HepG2 (cell line): ENCODE measurements around the gene ATP5MG. TPM values are rescaled to one million over a fixed set of nuclear protein-coding genes. Genes with fewer than 3 reads are reported as not detected.

Experiments
- ATAC-seq: fragments of 200-7000 bp; cut with Tn5 transposase; 3 replicates; pipeline ENCODE4 v1.9.1; 2020; ENCODE audit warnings: mild to moderate bottlenecking, moderate library complexity
- BruUV-seq: library from RNA; stranded (reverse); fragments of 400-500 nt; replicated peaks from 2 replicates; lab custom pipeline; 2021; lab: Mats Ljungman, UMichigan
- CTCF ChIA-PET: fragments of 300-600 bp; formaldehyde crosslinking; extraction: SDS; loops from one replicate; lab custom pipeline; 2021; ENCODE audit warnings: low total read pairs, inconsistent platforms, low intra/inter-chr PET ratio; lab: Yijun Ruan, JAX
- POLR2A ChIA-PET: fragments of 350-600 bp; sonication (Branson Sonifier 250); formaldehyde crosslinking; loops from one replicate; lab custom pipeline; 2020; ENCODE audit warnings: antibody characterized with exemption, inconsistent platforms; lab: Yijun Ruan, JAX
- DNase-seq: peaks from one replicate; pipeline ENCODE4 v3.0.0-alpha.2; 2015; ENCODE audit warnings: low spot score
- FAIRE-seq: peaks from 3 replicates; lab custom pipeline; 2011; peaks lifted over from hg19 to GRCh38; lab: Jason Lieb, UNC
- H2AFZ ChIP-seq: one replicate; pipeline ENCODE4 v1.6.1; 2011; ENCODE audit warnings: low read length, inconsistent platforms
- H3K27ac ChIP-seq: fragments of 300-600 bp; 3 replicates; pipeline ENCODE4 v1.8.0; 2011; ENCODE audit warnings: mixed run types, mild to moderate bottlenecking, mixed read lengths, low read length, inconsistent platforms; ENCODE audit not compliant: insufficient read depth; ENCODE audit errors: extremely low read length
- H3K27me3 ChIP-seq, 2 experiments: fragments of 200-600 bp in 1 of 2; 2 replicates in 1 of 2; 3 replicates in 1 of 2; pipeline versions ENCODE4 v1.6.0 to v1.8.0; 2011; ENCODE audit warnings: low read length in 2 of 2, mild to moderate bottlenecking in 2 of 2, moderate library complexity in 2 of 2, inconsistent platforms in 1 of 2; ENCODE audit not compliant: insufficient read depth in 2 of 2, control insufficient read depth in 1 of 2
- H3K36me3 ChIP-seq, 2 experiments: fragments of 200-600 bp in 1 of 2; replicated peaks in 1 of 2; 2 replicates in 1 of 2; 3 replicates in 1 of 2; pipeline versions ENCODE4 v1.5.1 to v1.8.0; 2011; ENCODE audit warnings: low read length in 2 of 2, inconsistent platforms in 1 of 2; ENCODE audit not compliant: insufficient read depth in 2 of 2, control insufficient read depth in 1 of 2
- H3K4me1 ChIP-seq: 2 replicates; pipeline ENCODE4 v1.5.1; 2012; ENCODE audit warnings: low read length, inconsistent platforms; ENCODE audit not compliant: insufficient read depth
- H3K4me2 ChIP-seq: 2 replicates; pipeline ENCODE4 v1.6.0; 2011; ENCODE audit warnings: low read depth, low read length, inconsistent platforms
- H3K4me3 ChIP-seq, 3 experiments: fragments of 200-600 bp in 1 of 3; sonication (generic), shearing (Covaris generic) in 1 of 3; replicated peaks in 1 of 3; 2 replicates each; pipeline ENCODE4 v1.5.1; 2011 to 2016; ENCODE audit warnings: low read length in 3 of 3, inconsistent platforms in 2 of 3, low read depth in 2 of 3, mild to moderate bottlenecking in 2 of 3, control low read depth in 1 of 3, mixed read lengths in 1 of 3; ENCODE audit not compliant: insufficient read depth in 1 of 3
- H3K79me2 ChIP-seq: one replicate; pipeline ENCODE4 v1.6.1; 2011; ENCODE audit warnings: low read length, inconsistent platforms; ENCODE audit not compliant: insufficient read depth
- H3K9ac ChIP-seq: 2 replicates; pipeline ENCODE4 v1.6.0; 2011; ENCODE audit warnings: mild to moderate bottlenecking, low read depth, low read length, inconsistent platforms; ENCODE audit not compliant: insufficient read depth
- H3K9me3 ChIP-seq: 2 replicates; pipeline ENCODE4 v1.5.1; 2012; ENCODE audit warnings: mild to moderate bottlenecking, low read length
- H4K20me1 ChIP-seq: 2 replicates; pipeline ENCODE4 v1.6.0; 2011; ENCODE audit warnings: inconsistent platforms, mild to moderate bottlenecking, low read length, moderate library complexity; ENCODE audit not compliant: insufficient read depth
- CHCHD3 ChIP-seq: sonication (generic); formaldehyde crosslinking; IDR thresholded peaks from 2 replicates; pipeline ENCODE4 v1.8.0; 2022; ENCODE audit warnings: mild to moderate bottlenecking, missing genetic modification reagents, moderate library complexity
- SALL2 ChIP-seq: sonication (generic); formaldehyde crosslinking; IDR thresholded peaks from 2 replicates; pipeline ENCODE4 v1.8.1; 2023; ENCODE audit warnings: mild to moderate bottlenecking, missing genetic modification reagents, inconsistent platforms
- SNAI1 ChIP-seq: sonication (generic); formaldehyde crosslinking; IDR thresholded peaks from 2 replicates; pipeline ENCODE4 v1.5.0; 2020; ENCODE audit warnings: mild to moderate bottlenecking, missing genetic modification reagents, borderline replicate concordance
- SP140L ChIP-seq: sonication (generic); formaldehyde crosslinking; IDR thresholded peaks from 2 replicates; pipeline ENCODE4 v1.4.0; 2020; ENCODE audit warnings: missing genetic modification reagents, borderline replicate concordance
- ZBTB2 ChIP-seq: sonication (generic); formaldehyde crosslinking; IDR thresholded peaks from 2 replicates; pipeline ENCODE4 v1.8.0; 2022; ENCODE audit warnings: low read depth, missing genetic modification reagents
- ZNF562 ChIP-seq: sonication (generic); formaldehyde crosslinking; IDR thresholded peaks from 2 replicates; pipeline ENCODE4 v1.8.0; 2022; ENCODE audit warnings: missing genetic modification reagents, borderline replicate concordance
- ZSCAN22 ChIP-seq: sonication (generic); formaldehyde crosslinking; IDR thresholded peaks from 2 replicates; pipeline ENCODE4 v1.4.0; 2020; ENCODE audit warnings: mild to moderate bottlenecking, missing genetic modification reagents
- ZSCAN9 ChIP-seq: IDR thresholded peaks from 2 replicates; pipeline ENCODE4 v1.6.1; 2016; ENCODE audit warnings: borderline replicate concordance
- WGBS: methylation state at CpG from one replicate; pipeline ENCODE4 v1.1.6; 2017; ENCODE audit warnings: low lambda C conversion rate; 5-methylcytosine and 5-hydroxymethylcytosine counted together
- in situ Hi-C: cut with HindIII; loops from 2 replicates; pipeline ENCODE4 v1.10.0; 2017; ENCODE audit warnings: low pct_unique_long_range_greater_than_20kb; ENCODE audit not compliant: extremely low pct_ligation_motif_present
- intact Hi-C: fragments of 100-400 bp; cut with micrococcal nuclease; formaldehyde crosslinking; loops from one replicate; pipeline ENCODE4 v1.10.0; 2022; ENCODE audit not compliant: unreplicated experiment
- polyA plus RNA-seq, 8 experiments: library from polyadenylated mRNA; depleted of rRNA in 3 of 8; stranded (reverse) in 7 of 8; unstranded in 1 of 8; fragments of >200 nt; fragmentation: Illumina TruSeq in 4 of 8; extraction: Trizol in 4 of 8; gene quantifications; 2 replicates each; pipeline versions ENCODE4 v1.2.1 to v1.2.3, GENCODE V29; 2011 to 2016; ENCODE audit warnings: low read depth in 4 of 8, missing spikeins in 1 of 8, mixed read lengths in 1 of 8; ENCODE audit not compliant: insufficient read depth in 1 of 8
- total RNA-seq, 5 experiments: library from RNA; depleted of rRNA; stranded (reverse); fragments of >200 nt; fragmentation: Illumina TruSeq; extraction: Trizol; gene quantifications; 2 replicates each; pipeline ENCODE4 v1.2.3, GENCODE V29; 2016; ENCODE audit warnings: low read depth in 1 of 5

Gene ATP5MG
- total and polyA plus RNA-seq, 2 of the 13 experiments (the other 11 are each of a cell fraction or from before 2014, with no cell fraction given) = 260 to 320 TPM

DNA sequence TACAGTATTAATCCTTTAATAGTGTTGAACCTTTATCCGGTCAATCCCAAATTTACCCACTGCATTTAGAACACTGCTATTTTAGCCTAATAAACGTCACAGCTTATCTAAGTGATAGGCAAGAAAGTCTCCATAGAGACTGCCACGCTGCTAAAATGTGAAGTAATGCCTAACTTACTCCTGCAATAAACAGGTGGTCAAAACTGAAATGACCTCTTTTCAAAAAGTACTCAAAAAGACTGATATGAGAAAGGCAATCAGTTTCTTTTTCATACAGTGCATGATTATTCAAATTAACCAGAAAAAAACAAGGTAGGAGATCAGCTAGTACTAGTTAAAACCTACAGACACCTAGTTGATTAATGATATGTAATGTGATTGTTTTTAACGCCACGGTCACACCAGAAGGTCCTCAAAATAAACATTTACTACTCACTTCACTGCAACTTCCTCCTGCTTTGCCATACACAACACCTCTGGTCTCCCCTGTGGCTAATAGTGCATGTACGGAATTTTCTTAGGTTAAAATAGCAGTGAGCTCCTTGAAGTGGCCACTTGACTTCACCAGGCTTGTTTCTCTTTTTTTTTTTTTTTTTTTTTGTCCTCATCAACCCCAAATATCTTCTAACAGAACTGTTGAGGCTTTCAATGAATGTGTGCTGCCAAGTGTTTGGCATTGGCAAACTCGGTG, 8.8 kb downstream of the ATP5MG start:
- peaks cover 11% of the 10 kb centered on the region for H3K79me2 ChIP-seq
- no peak overlapping the region for H3K4me2 ChIP-seq
- H3K9me3 ChIP-seq = no peaks in the 10 kb centered on the region
- POLR2A ChIA-PET = interaction anchor here (0.9 to 2.5 kb wide), 2 partner anchors 8 to 25 kb away, joined by 3 to 10 read pairs; no protein-coding TSS in a partner anchor
- intact Hi-C loops = no loop called here
- H4K20me1 ChIP-seq = no peaks in the 10 kb centered on the region
- DNase-seq = no peak
- TF ChIP-seq SALL2 (CRISPR knock-in tag) = no peak
- TF ChIP-seq CHCHD3 (CRISPR knock-in tag) = no peak
- no peak for TF ChIP-seq SP140L (CRISPR knock-in tag)
- no peak for TF ChIP-seq ZSCAN9
- TF ChIP-seq SNAI1 (CRISPR knock-in tag) = no peak
- no peak for TF ChIP-seq ZNF562 (CRISPR knock-in tag)
- no peak for TF ChIP-seq ZSCAN22 (CRISPR knock-in tag)
- TF ChIP-seq ZBTB2 = no peak
- no peak overlapping the region for H2AFZ ChIP-seq
- H3K4me3 ChIP-seq = no peak overlapping the region
- H3K27me3 ChIP-seq = no peaks in the 10 kb centered on the region
- in situ Hi-C loops = no loop called here
- peaks cover 6 to 40% of the 10 kb centered on the region in 2 experiments for H3K36me3 ChIP-seq
- H3K9ac ChIP-seq = no peak overlapping the region
- no peak for ATAC-seq
- no TSS peak for BruUV-seq
- peaks cover 10% of the 10 kb centered on the region for H3K4me1 ChIP-seq
- 95% methylated on average over 7 of the region's 7 CpGs for WGBS
- CTCF ChIA-PET = no interaction called here
- H3K27ac ChIP-seq = no peak overlapping the region
- FAIRE-seq = no peak
